Right lobe of liver (tissue), 6 donors: ENCODE results near the gene NRSN2. TPM values are rescaled to one million over a fixed set of nuclear protein-coding genes. Genes with fewer than 3 reads are reported as not detected.
"Not testable (repeated sequence)": the region's sequence is repeated elsewhere in the genome, so short reads cannot be mapped to it uniquely, and the experiment has no call there.

ENCODE experiments used
- ATAC-seq, 4 donors: fragments of 200-7000 bp; cut with Tn5 transposase; one replicate each; pipeline ENCODE4 v1.9.1; 2020; ENCODE audit warnings: mild to moderate bottlenecking in 4 of 4, moderate library complexity in 4 of 4
- DNase-seq, 3 donors: peaks; one replicate each; pipeline ENCODE4 v3.0.0-alpha.2; 2020
- H3K27ac ChIP-seq, 3 donors: fragments of 200-600 bp; one replicate each; pipeline ENCODE4 v1.8.0; 2022
- H3K27me3 ChIP-seq, 2 donors: fragments of 200-600 bp; one replicate each; pipeline ENCODE4 v1.8.0; 2022
- H3K36me3 ChIP-seq, 4 donors: fragments of 200-600 bp; sonication (generic) in 1 of 4; one replicate each; pipeline versions ENCODE4 v1.5.1 to v1.8.0; 2017 to 2022; ENCODE audit warnings: control low read depth in 1 of 4
- H3K4me1 ChIP-seq, 4 donors: fragments of 200-600 bp; sonication (generic) in 1 of 4; one replicate each; pipeline versions ENCODE4 v1.5.1 to v1.8.0; 2017 to 2022; ENCODE audit warnings: control low read depth in 1 of 4
- H3K4me3 ChIP-seq, 3 donors: fragments of 200-600 bp; one replicate each; pipeline ENCODE4 v1.8.0; 2022
- H3K9me3 ChIP-seq, 4 donors: fragments of 200-600 bp; sonication (generic) in 1 of 4; one replicate each; pipeline versions ENCODE4 v1.5.1 to v1.8.0; 2017 to 2022; ENCODE audit warnings: control low read depth in 1 of 4
- CTCF ChIP-seq, 4 donors: fragments of 200-600 bp in 3 of 4; fragments of 450-650 bp in 1 of 4; IDR thresholded peaks; one replicate each; pipeline versions ENCODE4 v1.5.1 to v1.8.0; 2016 to 2022; ENCODE audit warnings: antibody characterized with exemption in 4 of 4, mild to moderate bottlenecking in 2 of 4
- POLR2A ChIP-seq: fragments of 450-650 bp; IDR thresholded peaks from one replicate; pipeline ENCODE4 v1.6.1; 2017; ENCODE audit warnings: antibody characterized with exemption, mild to moderate bottlenecking
- WGBS: methylation state at CpG from one replicate; pipeline ENCODE4 v1.1.6; 2018; ENCODE audit warnings: low coverage, low lambda C conversion rate; ENCODE audit not compliant: insufficient coverage; ENCODE audit errors: missing lambda C conversion rate; 5-methylcytosine and 5-hydroxymethylcytosine counted together
- intact Hi-C, 2 donors: fragments of 100-400 bp; cut with DNase I; formaldehyde crosslinking; loops; one replicate each; pipeline versions ENCODE4 v1.11.2 to v1.14.1; 2022
- total RNA-seq, 6 experiments: library from RNA; depleted of rRNA in 2 of 6; stranded (reverse); fragments of >200 nt in 2 of 6; fragmentation: NEBNext Ultra II Directional in 3 of 6; extraction: Animal tissue kit (Norgen Biotek cat#: 25700) in 3 of 6; gene quantifications; one replicate each; pipeline versions ENCODE4 v1.1.0 to v1.2.4, GENCODE V29; 2016 to 2023
- donor health status: DM: no; HTN: yes; CAD: no.
- donor health status: DM: no; HTN: no; CAD: no.
- donor health status: DM: no; HTN: no; CAD: no.
- donor health status: DM: no; HTN: yes; CAD: no.
- donor health status: DM: no; HTN: yes; CAD: no.

NRSN2 gene
- total RNA-seq, 6 experiments from 2014 or later = 1.3 to 4.1 (median 1.9) TPM

- no peak for DNase-seq
- peaks cover 0 to 39% (median 23%) of the 10 kb centered on the region in 4 donors for H3K36me3 ChIP-seq
- no peak for TF ChIP-seq CTCF (IDR thresholded peaks at IDR 0.05)
- no peak for TF ChIP-seq POLR2A
- peaks cover 0 to 36% (median 16%) of the 10 kb centered on the region in 4 donors for H3K4me1 ChIP-seq
- H3K27ac ChIP-seq = peak overlapping the region in 2 of 3 donors; percentile 68 to 81
- ATAC-seq = no peak
- intact Hi-C loops = no loop called here
- H3K4me3 ChIP-seq = no peak overlapping the region
- H3K9me3 ChIP-seq = no peaks in the 10 kb centered on the region
- WGBS = 83% methylated on average over 15 of the region's 21 CpGs
- no peaks in the 10 kb centered on the region for H3K27me3 ChIP-seq
These were observed 41.4 kb downstream of the NRSN2 start for GRCh38 chr20:388034-388994.

GRCh38 chr20:389220-389619 lies 42.3 kb downstream of the NRSN2 start:
- ATAC-seq = peak; percentile 3 to 50 (median 32)
- Histone ChIP-seq H3K4me3 (no peak overlapping the region), H3K36me3 (peaks cover 0 to 46% (median 24%) of the 10 kb centered on the region in 4 donors), H3K27ac (peak overlapping the region in 2 of 3 donors; percentile 68 to 81), H3K27me3 (no peaks in the 10 kb centered on the region), H3K4me1 (peaks cover 0 to 36% (median 16%) of the 10 kb centered on the region in 4 donors), H3K9me3 (no peaks in the 10 kb centered on the region)
- intact Hi-C loops = no loop called here
- no peak for TF ChIP-seq POLR2A
- no peak for TF ChIP-seq CTCF (IDR thresholded peaks at IDR 0.05)
- 40% methylated on average over 3 of the region's 6 CpGs for WGBS
- DNase-seq = peak in 2 of 3 donors; percentile 59 to 71

GRCh38 chr20:391041-391711 lies 44.3 kb downstream of the NRSN2 start:
- peak; percentile 7 to 44 (median 22) for ATAC-seq
- Histone ChIP-seq H3K9me3 (no peaks in the 10 kb centered on the region), H3K36me3 (peaks cover 0 to 53% (median 27%) of the 10 kb centered on the region in 4 donors)

GRCh38 chr20:393296-393695 lies 46.4 kb downstream of the NRSN2 start:
- Histone ChIP-seq H3K4me1 (peaks cover 0 to 62% (median 32%) of the 10 kb centered on the region in 4 donors), H3K27ac (peak overlapping the region in 2 of 3 donors; percentile 4 to 18), H3K36me3 (peaks cover 5 to 46% (median 22%) of the 10 kb centered on the region in 4 donors)
- H3K4me3 ChIP-seq, ATAC-seq, H3K27me3 ChIP-seq, intact Hi-C loops, H3K9me3 ChIP-seq, DNase-seq: not testable (repeated sequence)
- 88% methylated on average over 1 of the region's 2 CpGs for WGBS

More at GRCh38 chr20:391041-391711, 44.3 kb downstream of the NRSN2 start:
- H3K4me3 ChIP-seq = no peak overlapping the region
- TF ChIP-seq CTCF (IDR thresholded peaks at IDR 0.05) = no peak
- H3K27me3 ChIP-seq = no peaks in the 10 kb centered on the region
- intact Hi-C loops = no loop called here
- peak in 1 of 3 donors; percentile 27 for DNase-seq
- 88% methylated on average over 15 of the region's 29 CpGs for WGBS
- peak overlapping the region; percentile 58 to 81 (median 69) for H3K27ac ChIP-seq
- peaks cover 0 to 49% (median 25%) of the 10 kb centered on the region in 4 donors for H3K4me1 ChIP-seq
